ENCODE measurements around the gene RCOR1. TPM values are rescaled to one million over a fixed set of nuclear protein-coding genes. Genes with fewer than 3 reads are reported as not detected.

RCOR1 gene
- polyA plus RNA-seq, 1 donor, result 24.2 TPM

DNA sequence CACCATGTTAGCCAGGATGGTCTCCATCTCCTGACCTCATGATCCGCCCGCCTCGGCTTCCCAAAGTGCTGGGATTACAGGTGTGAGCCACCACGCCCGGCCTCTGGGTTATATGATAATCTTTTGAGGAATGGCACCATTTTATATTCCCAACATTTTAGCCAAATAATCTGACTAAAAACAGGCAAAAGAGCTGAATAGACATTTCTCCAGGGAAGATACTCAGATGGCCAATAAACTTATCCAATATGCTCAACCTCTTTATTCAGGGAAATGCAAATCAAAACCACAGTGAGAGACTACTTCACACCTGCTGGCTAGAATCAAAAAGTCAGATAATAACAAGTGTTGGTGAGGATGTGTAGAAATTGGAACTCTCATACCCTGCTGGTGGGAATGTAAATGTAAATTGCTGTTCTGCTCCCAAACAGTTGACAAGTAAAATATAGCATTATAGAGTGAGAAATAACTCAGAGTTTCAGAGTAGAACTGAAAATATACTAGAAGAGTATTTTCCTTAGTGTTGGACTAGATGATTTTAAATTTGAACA, 80.0 kb downstream of the RCOR1 start:
- Histone ChIP-seq H3K4me3 (ENCODE audit: low read length) (no peak overlapping the region), H3K9me3 (ENCODE audit: control insufficient read depth, low read depth, low read length) (no peaks in the 10 kb centered on the region), H3K27me3 (ENCODE audit: control insufficient read depth, insufficient read depth, low read length) (no peaks in the 10 kb centered on the region), H3K27ac (ENCODE audit: low read length) (no peak overlapping the region), H3K36me3 (ENCODE audit: control insufficient read depth, insufficient read depth, low read length) (peaks cover 2% of the 10 kb centered on the region), H3K4me1 (ENCODE audit: control insufficient read depth, insufficient read depth, low read length) (no peaks in the 10 kb centered on the region)
- DNase-seq, result no peak
- WGBS (ENCODE audit: insufficient coverage, low lambda C conversion rate), result no CpG with 5 or more reads among the region's 5 CpGs

DNA sequence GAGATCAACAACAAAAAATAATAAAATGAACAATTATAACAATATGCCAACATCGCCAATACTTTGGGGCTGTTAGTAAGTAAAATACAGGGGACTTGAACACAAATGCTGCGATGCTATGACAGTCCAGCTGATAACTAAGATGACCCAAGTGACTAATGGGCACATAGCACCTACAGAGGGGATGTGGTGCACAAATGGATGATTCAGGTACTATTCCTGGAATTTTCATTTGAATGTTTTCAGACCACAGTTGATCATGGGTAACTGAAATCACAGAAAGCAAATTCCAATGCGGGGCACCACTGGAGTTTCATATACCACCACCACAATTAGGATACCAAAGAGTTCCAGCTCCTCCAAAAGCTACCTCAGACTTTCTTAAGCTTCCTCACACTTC, 82.9 kb downstream of the RCOR1 start:
- Histone ChIP-seq H3K9me3 (ENCODE audit: control insufficient read depth, low read depth, low read length) (peaks cover 4% of the 10 kb centered on the region), H3K36me3 (ENCODE audit: control insufficient read depth, insufficient read depth, low read length) (no peaks in the 10 kb centered on the region), H3K4me3 (ENCODE audit: low read length) (no peak overlapping the region), H3K27ac (ENCODE audit: low read length) (no peak overlapping the region), H3K4me1 (ENCODE audit: control insufficient read depth, insufficient read depth, low read length) (no peaks in the 10 kb centered on the region), H3K27me3 (ENCODE audit: control insufficient read depth, insufficient read depth, low read length) (no peaks in the 10 kb centered on the region)
- no peak for DNase-seq
- 100% methylated on average over 1 of the region's 3 CpGs for WGBS (ENCODE audit: insufficient coverage, low lambda C conversion rate)

DNA sequence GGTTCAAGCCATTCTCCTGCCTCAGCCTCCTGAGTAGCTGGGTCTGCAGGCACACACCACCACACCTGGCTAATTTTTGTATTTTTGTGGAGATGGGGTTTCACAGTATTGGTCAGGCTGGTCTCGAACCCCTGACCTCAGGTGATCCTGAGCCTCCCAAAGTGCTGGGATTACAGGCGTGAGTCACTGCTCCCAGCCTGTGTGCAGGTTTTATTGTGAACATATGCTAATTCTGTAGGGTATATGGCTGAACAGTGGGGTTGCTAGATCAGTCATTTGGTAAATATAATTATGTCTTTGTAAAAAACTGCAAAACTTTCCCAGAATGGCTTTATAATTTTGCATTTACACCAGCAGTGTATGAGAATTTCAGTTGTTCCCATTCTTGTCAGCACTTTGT, 85.9 kb downstream of the RCOR1 start:
- H3K4me3 ChIP-seq (ENCODE audit: low read length), result no peak overlapping the region
- H3K9me3 ChIP-seq (ENCODE audit: control insufficient read depth, low read depth, low read length), result peaks cover 4% of the 10 kb centered on the region
- H3K27ac ChIP-seq (ENCODE audit: low read length), result no peak overlapping the region
- peaks cover 11% of the 10 kb centered on the region for H3K4me1 ChIP-seq (ENCODE audit: control insufficient read depth, insufficient read depth, low read length)
- DNase-seq, result no peak
- H3K36me3 ChIP-seq (ENCODE audit: control insufficient read depth, insufficient read depth, low read length), result no peaks in the 10 kb centered on the region
- H3K27me3 ChIP-seq (ENCODE audit: control insufficient read depth, insufficient read depth, low read length), result no peaks in the 10 kb centered on the region
- WGBS (ENCODE audit: insufficient coverage, low lambda C conversion rate), result no CpG with 5 or more reads among the region's 2 CpGs

DNA sequence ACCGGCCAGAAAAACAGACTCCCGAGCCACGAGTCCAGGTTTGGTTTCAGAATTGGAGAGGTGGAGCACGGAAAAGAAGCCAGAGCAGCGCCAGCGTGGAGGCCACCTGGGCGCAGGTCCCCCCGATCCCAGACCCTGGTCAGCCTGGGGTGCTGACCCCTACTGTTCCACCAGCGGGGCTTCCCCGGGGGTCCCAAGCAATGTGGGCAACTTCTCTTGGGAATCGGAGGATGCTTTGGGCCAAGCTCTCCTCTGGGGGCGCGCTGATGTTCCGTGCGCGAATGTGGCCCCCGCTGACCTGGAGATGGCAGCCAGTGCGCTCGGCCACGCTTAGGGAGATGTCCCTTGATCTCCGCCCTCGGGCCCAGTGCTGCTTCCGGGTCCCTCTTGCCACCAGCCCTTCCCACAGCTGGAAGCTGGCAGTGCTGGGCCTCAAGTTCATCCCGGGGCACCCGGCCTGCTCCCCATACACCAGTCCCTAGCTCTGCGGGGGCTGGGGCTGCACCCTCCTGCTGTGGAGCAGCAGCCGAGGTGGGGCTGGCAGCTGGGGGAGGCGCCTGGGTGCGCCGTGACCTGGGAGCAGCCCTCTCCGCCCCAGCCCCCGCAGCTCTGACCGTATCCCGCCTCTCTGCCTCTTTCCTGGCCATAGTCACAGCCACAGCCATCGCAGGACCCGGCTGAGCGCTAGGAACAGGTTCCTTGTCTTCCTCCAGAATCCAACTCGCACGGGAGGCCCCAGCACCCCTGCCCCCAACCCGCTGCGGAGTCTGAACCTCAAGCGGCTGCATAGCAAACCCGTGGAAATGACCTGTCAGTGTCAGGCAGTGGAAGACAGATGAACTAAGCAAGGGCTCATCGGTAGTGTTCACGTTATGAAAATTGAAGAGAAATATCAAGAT, 91.2 kb downstream of the RCOR1 start:
- H3K27ac ChIP-seq (ENCODE audit: low read length), result peak overlapping the region; percentile 86

DNA sequence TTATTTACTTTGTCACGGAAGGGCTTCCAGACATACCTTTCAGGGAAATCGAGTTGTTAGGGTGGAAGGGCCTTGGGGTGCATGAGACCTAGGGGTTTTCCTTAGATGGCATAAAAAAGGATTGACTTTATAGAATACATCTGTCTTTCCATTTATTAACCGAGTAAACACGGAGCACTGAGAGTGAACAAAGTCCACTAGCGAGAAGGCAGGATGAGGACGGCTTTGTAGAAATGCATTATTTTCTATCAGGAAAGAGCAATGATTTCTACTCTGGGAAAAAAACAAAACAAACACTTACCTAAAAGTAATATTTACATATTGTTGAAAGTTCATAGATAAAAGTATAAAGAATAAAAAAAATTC, 91.8 kb downstream of the RCOR1 start:
- Histone ChIP-seq H3K27ac (ENCODE audit: low read length) (peak overlapping the region; percentile 86), H3K9me3 (ENCODE audit: control insufficient read depth, low read depth, low read length) (no peaks in the 10 kb centered on the region), H3K4me3 (ENCODE audit: low read length) (peak overlapping the region; percentile 30), H3K36me3 (ENCODE audit: control insufficient read depth, insufficient read depth, low read length) (no peaks in the 10 kb centered on the region), H3K27me3 (ENCODE audit: control insufficient read depth, insufficient read depth, low read length) (no peaks in the 10 kb centered on the region), H3K4me1 (ENCODE audit: control insufficient read depth, insufficient read depth, low read length) (peaks cover 22% of the 10 kb centered on the region)
- DNase-seq, result peak in 1 of 2 donors; percentile 29
- 30% methylated on average over 2 of the region's 6 CpGs for WGBS (ENCODE audit: insufficient coverage, low lambda C conversion rate)

More for the DNA sequence above, 91.2 kb downstream of the RCOR1 start:
- Histone ChIP-seq H3K36me3 (ENCODE audit: control insufficient read depth, insufficient read depth, low read length) (no peaks in the 10 kb centered on the region), H3K9me3 (ENCODE audit: control insufficient read depth, low read depth, low read length) (no peaks in the 10 kb centered on the region), H3K4me1 (ENCODE audit: control insufficient read depth, insufficient read depth, low read length) (peaks cover 22% of the 10 kb centered on the region), H3K4me3 (ENCODE audit: low read length) (peak overlapping the region; percentile 30), H3K27me3 (ENCODE audit: control insufficient read depth, insufficient read depth, low read length) (no peaks in the 10 kb centered on the region)
- DNase-seq, result peak; percentile 16 to 73
- WGBS (ENCODE audit: insufficient coverage, low lambda C conversion rate), result 20% methylated on average over 1 of the region's 45 CpGs

DNA sequence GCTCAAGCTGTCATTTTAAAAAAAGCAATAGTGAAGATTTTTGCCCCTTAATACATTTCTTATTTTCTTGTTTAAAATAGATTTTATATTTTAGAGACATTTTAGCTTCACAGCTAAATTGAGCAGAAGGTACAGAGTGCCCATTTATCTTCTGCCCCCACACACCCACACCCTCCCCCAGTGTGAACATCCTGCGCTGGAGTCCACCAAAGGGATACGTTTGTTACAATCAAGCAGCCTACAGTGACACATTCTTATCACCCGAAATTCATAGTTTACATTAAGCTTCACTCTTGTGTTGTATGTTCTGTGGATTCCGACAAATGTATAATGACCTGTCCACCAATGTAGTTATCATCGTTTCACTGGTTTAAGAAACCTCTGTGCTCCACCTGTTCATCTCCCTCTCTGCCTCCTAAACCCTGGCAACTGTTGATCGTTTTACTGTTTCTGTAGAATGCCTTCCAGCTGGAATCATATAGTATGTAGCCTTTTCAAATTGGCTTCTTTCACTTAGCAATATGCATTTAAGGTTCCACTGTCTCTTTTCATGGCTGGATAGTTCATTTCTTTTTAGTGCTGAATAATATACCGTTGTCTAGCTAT, 93.8 kb downstream of the RCOR1 start:
- no peak overlapping the region for H3K4me3 ChIP-seq (ENCODE audit: low read length)
- peaks cover 22% of the 10 kb centered on the region for H3K4me1 ChIP-seq (ENCODE audit: control insufficient read depth, insufficient read depth, low read length)
- no peak for DNase-seq
- no peak overlapping the region for H3K27ac ChIP-seq (ENCODE audit: low read length)
- H3K9me3 ChIP-seq (ENCODE audit: control insufficient read depth, low read depth, low read length), result no peaks in the 10 kb centered on the region
- 50% methylated on average over 2 of the region's 7 CpGs for WGBS (ENCODE audit: insufficient coverage, low lambda C conversion rate)
- no peaks in the 10 kb centered on the region for H3K27me3 ChIP-seq (ENCODE audit: control insufficient read depth, insufficient read depth, low read length)
- H3K36me3 ChIP-seq (ENCODE audit: control insufficient read depth, insufficient read depth, low read length), result no peaks in the 10 kb centered on the region

DNA sequence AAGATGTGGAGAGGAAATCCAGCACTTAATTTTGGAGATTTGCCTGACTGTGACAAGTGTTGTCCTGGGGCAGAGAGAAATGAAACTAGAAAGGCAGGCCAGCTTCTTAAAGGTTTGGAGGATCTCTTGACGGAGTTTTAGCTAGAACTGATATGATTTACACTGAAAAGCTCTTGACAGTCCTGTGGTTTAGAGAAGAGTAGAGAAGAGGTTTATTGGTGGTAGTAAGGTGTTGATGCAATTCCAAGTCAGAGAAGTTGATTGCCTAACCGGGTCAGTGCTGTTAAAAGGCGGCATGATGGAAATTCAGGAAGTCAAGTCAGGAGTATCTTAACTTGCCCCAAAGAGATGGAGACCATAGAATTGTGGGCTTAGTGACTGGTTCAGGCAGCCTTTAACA, 95.8 kb downstream of the RCOR1 start:
- Histone ChIP-seq H3K4me3 (ENCODE audit: low read length) (no peak overlapping the region), H3K27me3 (ENCODE audit: control insufficient read depth, insufficient read depth, low read length) (no peaks in the 10 kb centered on the region), H3K27ac (ENCODE audit: low read length) (no peak overlapping the region), H3K36me3 (ENCODE audit: control insufficient read depth, insufficient read depth, low read length) (no peaks in the 10 kb centered on the region), H3K4me1 (ENCODE audit: control insufficient read depth, insufficient read depth, low read length) (peaks cover 12% of the 10 kb centered on the region), H3K9me3 (ENCODE audit: control insufficient read depth, low read depth, low read length) (no peaks in the 10 kb centered on the region)
- DNase-seq, result no peak
- no CpG with 5 or more reads among the region's 3 CpGs for whole genome bisulfite sequencing (ENCODE audit: insufficient coverage, low lambda C conversion rate)

DNA sequence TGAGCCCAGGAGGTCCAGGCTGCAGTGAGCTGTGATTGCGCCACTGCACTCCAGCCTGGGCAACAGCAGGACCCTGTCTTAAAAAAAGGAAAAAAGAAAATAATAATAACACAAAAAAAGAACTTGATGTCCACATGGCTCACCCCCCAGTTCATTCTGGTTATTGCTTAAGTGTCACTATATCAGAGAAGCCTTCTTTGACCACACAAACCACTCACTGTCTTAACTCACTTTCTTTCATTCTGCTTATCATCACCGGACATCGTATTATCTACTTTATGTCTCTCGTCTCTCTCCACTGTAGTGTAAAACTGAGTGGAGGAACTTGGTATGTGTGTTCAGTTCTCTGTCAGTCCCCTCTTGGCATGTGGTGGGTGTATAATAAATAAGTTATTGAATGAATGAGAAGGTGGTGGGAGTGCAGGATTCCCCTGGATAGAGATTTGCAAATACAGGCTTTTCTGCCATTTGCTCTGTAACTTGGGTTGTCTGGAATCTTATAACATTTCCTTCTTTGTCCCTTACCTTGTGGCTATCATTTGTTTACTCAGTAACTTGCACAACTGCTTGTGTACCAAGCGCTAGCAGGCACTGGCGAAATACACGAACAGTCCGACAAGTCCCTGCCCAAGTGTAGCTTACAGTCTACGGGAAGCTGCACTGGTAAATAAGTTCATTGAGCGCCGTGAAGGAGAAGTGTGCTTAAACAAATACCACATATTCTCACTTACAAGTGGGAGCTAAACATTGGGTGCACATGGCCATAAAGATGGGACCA, 98.2 kb downstream of the RCOR1 start:
- WGBS (ENCODE audit: insufficient coverage, low lambda C conversion rate), result no CpG with 5 or more reads among the region's 11 CpGs
- Histone ChIP-seq H3K4me3 (ENCODE audit: low read length) (no peak overlapping the region), H3K36me3 (ENCODE audit: control insufficient read depth, insufficient read depth, low read length) (no peaks in the 10 kb centered on the region), H3K27ac (ENCODE audit: low read length) (no peak overlapping the region), H3K27me3 (ENCODE audit: control insufficient read depth, insufficient read depth, low read length) (no peaks in the 10 kb centered on the region), H3K4me1 (ENCODE audit: control insufficient read depth, insufficient read depth, low read length) (peaks cover 8% of the 10 kb centered on the region), H3K9me3 (ENCODE audit: control insufficient read depth, low read depth, low read length) (no peaks in the 10 kb centered on the region)
- peak in 1 of 2 donors; percentile 21 for DNase-seq

DNA sequence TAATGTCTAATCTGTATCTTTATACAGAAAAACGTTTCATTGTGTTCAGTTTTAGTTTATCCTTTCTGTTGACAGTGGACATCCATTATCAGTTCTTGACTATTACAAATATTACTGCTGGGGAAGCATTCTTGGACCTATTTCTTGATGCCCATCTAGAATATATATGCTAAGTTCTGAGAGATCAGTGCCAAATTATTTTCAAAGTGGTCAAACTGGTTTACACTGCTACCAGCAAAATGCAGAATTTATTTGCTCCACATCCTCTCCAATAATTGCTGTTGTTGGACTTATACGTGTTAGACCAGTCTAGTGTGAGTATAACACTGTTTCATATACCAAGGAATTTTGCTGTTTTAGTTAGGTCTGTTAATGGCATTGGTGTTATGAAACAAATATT, 99.3 kb downstream of the RCOR1 start:
- Histone ChIP-seq H3K27ac (ENCODE audit: low read length) (no peak overlapping the region), H3K9me3 (ENCODE audit: control insufficient read depth, low read depth, low read length) (no peaks in the 10 kb centered on the region), H3K4me1 (ENCODE audit: control insufficient read depth, insufficient read depth, low read length) (peaks cover 15% of the 10 kb centered on the region), H3K4me3 (ENCODE audit: low read length) (no peak overlapping the region), H3K36me3 (ENCODE audit: control insufficient read depth, insufficient read depth, low read length) (no peaks in the 10 kb centered on the region), H3K27me3 (ENCODE audit: control insufficient read depth, insufficient read depth, low read length) (no peaks in the 10 kb centered on the region)
- no peak for DNase-seq
- WGBS (ENCODE audit: insufficient coverage, low lambda C conversion rate), result no CpG with 5 or more reads among the region's 2 CpGs

DNA sequence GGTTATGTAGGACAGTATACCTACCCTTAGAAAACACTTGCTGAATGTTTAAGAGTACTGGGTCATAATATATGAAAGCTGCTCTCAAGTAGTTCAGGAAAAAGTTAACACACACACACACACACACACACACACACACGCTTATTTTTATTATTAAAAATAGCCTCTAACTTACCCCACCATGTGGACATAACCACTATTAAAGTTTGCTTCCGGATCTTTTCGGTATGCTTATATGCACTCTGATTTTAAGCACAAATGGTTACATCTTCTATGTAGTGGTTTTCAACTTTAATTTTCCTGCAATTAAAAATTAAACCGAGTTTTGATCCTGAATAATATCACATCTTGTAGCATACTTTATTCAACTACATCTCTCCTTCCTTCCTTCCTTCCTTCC, 99.9 kb downstream of the RCOR1 start:
- peaks cover 21% of the 10 kb centered on the region for H3K4me1 ChIP-seq (ENCODE audit: control insufficient read depth, insufficient read depth, low read length)
- H3K27ac ChIP-seq (ENCODE audit: low read length), result no peak overlapping the region
- H3K36me3 ChIP-seq (ENCODE audit: control insufficient read depth, insufficient read depth, low read length), result no peaks in the 10 kb centered on the region
- DNase-seq, result no peak
- 91% methylated on average over 3 of the region's 4 CpGs for WGBS (ENCODE audit: insufficient coverage, low lambda C conversion rate)
- no peaks in the 10 kb centered on the region for H3K9me3 ChIP-seq (ENCODE audit: control insufficient read depth, low read depth, low read length)
- H3K4me3 ChIP-seq (ENCODE audit: low read length), result no peak overlapping the region
- no peaks in the 10 kb centered on the region for H3K27me3 ChIP-seq (ENCODE audit: control insufficient read depth, insufficient read depth, low read length)

All from large intestine (tissue), 3 donors.